Glomerular endothelial cell (primary cell): ENCODE measurements around the gene CCN5. TPM values are rescaled to one million over a fixed set of nuclear protein-coding genes. Genes with fewer than 3 reads are reported as not detected.

ENCODE experiments used
- DNase-seq: peaks from one replicate; pipeline ENCODE4 v3.0.0-alpha.2; 2011; ENCODE audit warnings: low read depth, low spot score; ENCODE audit errors: extremely low read depth
- total RNA-seq: library from RNA; depleted of rRNA; stranded (reverse); fragments of >200 nt; gene quantifications from 2 replicates; pipeline ENCODE4 v1.2.3, GENCODE V29; 2015

CCN5 gene
- total RNA-seq, 1 donor from 2014 or later = not detected

DNA sequence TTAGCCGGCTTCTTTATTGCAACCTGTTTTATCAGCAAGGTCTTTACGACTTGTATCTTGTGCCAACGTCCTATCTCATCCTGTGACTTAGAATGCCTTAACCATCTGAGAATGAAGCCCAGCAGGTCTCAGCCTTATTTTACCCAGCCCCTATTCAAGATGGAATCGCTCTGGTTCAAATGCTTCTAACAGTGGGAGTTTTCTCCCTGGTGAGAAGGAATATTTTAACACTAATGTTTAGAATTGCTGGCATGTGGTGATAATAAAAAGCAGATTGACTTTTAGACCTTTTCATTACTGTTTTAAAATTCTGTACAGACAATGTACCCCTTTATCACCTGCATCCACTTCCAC lies 20.6 kb downstream of the CCN5 start:
- no peak for DNase-seq

DNA sequence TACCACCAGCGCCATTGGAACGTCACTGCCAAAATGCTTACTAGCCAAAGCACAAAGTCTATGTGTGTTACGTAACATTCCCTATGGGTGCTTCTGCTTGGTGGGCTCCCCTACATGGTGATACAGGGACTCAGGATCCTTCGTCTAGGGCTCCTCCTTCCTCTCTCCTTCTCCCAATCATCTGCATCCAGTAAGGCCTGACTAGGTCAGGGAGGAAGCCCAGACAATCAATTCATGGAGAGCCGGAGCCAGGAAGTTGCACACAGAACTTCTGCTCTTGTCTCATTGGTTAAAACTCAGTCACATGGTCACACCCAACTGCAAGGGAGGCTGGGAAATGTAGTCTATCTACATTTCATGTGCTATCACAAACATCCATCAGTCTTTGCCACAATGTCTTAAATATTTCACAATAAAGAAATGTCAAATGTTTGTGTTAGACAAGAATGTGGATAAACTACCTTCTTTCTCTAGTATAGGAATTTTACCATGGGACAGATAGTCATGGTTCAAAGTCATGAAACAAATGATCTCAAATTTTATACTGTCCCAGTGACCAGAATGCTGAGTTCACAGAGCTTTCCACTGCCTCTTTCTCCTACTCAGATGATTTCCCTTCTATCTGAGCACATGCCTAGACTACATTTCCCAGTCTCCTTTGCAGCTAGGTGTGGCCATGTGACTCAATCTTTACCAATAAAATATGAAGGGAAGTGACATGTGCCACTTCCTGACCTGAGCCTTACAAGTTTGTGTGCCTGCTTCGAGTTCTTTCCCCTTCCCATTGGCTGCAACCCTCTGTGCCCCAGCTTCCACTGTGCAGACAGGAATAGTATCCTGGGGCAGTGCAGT lies 21.2 kb downstream of the CCN5 start:
- peak; percentile 74 for DNase-seq

DNA sequence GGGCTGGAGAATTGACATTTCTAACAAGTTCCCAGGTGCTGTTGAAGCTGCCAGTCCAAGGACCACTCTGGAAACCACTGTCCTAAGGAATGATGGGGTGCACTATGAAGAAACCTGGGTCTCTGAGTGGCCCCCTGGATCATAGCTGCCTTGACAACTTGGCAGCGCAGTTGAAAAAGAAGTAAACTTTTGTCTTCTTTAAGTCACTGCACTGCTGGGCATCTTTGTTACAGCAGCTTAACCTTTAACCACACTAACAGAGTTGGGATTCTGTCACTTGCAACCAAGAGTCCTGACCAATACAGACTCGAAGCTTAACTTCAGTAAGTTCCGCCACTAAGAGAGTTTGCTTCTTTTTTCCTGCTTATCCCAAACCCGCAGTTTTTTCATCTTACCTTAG lies 21.9 kb downstream of the CCN5 start:
- no peak for DNase-seq

DNA sequence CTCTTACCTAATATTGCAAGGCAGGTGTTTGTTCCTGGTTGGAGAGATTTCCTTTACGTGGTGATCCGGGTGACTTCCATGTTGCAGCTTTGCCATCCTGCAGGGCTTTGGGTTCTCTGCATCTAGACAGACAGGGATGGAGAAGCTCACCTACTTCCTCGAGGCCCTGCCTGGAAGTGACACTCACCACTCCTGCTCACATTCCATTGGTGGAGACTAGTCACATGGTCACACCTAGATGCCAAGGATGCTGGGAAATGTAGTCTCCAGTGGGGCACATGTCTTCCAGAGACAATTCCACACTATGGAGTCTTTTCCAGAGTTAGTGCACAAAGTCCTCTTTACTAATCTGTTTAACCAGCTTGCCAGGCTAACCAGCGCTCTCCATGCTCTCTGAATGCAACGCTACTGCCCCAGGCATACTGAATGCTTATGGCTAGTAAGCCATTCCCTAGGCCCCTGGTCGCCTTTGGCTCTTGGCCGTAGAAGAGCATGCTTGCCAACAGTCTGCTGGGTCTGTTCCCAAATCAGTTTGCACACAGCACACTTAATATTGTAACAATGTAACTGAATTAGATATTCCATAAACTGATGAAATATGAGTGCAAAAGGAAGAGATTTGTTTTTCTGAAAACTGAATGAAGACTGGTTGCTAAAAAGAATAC lies 23.8 kb downstream of the CCN5 start:
- DNase-seq = no peak

DNA sequence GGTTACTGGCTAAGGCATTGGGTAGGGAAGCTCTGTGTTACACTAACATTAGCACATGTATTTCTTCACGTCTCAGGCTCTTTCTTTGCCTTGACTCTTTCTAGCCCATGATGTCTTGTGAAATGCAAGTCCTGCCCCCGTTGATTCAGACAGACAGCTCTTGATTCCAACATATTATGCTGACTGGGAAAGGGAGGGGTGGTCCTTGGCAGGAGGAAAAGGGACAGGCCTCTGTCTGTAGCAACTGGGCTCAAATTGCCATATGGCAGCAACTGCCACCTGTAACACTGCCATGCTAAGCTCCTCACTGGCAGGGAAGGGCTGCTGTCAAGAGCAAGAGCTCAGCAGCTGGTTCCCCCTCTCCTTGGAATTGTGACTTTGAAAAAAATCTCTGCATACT lies 24.8 kb downstream of the CCN5 start:
- no peak for DNase-seq

DNA sequence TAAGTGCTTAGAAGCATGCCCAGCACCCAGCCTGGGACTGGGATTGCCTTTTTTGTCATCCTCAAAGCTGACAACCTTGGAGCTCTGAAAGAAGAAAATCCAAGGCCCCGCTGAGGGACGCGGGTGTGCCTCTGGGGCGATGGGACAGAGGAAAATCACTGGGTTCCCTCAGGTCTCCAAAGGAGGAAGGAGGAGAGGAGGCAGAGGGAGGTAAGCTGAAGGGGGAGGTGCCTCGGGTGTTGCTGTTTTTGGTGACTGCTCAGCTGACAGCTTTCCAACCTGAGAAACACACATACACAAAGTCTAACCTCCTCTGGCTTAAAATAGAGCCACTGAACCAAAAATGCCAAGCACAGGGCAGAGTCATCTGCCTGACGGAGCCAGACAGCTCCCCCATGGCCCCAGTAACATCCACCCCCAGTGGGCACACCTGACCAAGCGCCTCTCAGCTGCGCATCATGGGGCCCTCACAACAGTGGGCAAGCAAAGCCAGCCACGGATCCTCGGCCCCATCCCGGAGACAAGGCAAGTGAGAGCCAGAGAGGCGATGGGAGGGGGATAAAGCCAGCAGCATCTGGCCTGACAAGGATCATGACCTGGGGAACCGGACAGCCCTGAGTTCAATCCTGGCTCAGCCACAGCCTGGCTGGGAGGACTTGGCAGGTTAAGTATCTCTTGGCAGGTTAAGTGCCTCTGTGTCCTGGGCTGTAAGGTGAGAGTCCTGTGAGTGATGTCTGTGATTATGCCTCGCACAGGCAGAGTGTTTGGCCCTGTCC lies 27.3 kb downstream of the CCN5 start:
- DNase-seq = no peak

DNA sequence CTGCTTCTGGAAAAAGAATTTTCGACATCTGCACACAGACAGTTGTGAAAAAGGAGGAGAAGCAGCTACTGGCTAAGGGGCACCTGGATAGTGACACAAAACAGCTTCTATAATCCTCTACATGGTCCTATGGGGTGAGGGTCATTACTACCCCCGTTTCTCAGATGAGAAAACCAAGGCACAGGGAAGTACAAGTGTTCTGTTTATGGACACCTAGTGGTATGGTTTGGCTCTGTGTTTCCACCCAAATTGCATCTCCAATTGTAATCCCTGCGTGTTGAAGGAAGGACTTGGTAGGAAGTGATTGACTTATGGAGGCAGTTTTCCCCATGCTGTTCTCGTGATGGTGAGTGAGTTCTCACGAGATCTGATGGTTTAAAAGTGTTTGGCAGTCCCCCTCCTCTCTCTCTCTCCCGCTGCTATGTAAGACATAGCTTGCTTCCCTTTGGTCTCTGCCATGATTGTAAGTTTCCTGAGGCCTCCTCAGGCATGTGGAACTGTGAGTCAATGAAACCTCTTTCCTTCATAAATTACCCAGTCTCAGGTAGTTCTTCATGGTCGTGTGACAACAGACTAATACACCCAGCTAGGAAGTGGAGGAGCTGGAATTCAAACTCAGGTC lies 28.0 kb downstream of the CCN5 start:
- no peak for DNase-seq

DNA sequence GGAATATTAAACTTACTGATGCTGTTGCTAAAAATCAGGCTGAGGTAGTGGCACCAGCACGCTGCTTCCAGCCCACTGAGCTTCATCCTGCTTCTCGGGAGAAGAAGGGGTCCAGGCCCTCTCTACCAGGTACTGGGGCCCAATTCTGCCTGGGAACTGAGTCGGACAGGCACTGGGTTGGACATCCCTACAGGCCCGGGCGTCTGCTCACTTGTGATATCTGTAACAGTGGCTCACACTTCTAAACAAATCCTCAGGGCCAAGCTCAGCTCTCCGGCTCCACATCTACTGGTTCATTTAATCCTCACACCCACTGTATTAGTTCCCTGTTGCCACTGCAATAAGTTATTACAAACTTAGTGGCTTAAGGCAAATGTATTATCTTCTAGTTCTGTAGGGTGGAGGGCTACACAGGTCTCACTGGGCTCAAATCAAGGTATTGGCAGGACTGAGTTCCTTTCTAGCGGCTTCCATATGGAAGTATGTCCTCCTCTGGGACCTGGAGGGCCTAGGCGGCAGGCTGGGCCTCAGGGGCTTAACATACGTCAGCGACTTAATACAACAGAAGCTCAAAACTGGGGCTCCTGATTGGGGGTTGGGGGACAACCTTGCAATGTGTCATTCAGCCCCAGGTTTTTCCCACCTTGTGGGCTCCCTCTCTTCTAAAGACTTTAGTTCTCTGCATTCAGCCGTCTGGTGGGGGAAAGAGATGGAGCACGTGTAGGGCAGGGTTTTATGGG lies 28.9 kb downstream of the CCN5 start:
- no peak for DNase-seq

DNA sequence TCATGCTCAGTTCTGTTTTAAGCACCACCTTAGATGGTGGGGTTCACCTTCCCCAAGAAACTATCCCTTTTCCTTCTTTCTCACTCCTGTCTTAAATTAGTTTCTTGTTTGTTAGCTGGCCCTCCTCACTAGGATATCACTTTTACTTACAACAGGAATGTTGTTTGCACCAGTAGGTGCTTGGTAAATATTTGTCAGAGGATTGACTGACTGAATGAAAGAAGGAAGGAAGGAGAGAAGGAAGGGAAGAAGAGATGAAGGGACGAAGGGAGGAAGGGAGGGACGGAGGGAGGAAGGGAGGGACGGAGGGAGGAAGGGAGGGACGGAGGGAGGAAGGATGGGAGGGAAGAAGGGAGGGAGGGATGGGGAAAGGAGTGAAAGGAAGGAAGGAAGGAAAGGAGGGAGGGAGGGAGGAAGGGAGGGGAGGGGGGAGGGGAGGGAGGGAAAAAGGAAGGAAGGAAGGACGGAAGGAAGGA lies 30.0 kb downstream of the CCN5 start:
- no peak for DNase-seq

DNA sequence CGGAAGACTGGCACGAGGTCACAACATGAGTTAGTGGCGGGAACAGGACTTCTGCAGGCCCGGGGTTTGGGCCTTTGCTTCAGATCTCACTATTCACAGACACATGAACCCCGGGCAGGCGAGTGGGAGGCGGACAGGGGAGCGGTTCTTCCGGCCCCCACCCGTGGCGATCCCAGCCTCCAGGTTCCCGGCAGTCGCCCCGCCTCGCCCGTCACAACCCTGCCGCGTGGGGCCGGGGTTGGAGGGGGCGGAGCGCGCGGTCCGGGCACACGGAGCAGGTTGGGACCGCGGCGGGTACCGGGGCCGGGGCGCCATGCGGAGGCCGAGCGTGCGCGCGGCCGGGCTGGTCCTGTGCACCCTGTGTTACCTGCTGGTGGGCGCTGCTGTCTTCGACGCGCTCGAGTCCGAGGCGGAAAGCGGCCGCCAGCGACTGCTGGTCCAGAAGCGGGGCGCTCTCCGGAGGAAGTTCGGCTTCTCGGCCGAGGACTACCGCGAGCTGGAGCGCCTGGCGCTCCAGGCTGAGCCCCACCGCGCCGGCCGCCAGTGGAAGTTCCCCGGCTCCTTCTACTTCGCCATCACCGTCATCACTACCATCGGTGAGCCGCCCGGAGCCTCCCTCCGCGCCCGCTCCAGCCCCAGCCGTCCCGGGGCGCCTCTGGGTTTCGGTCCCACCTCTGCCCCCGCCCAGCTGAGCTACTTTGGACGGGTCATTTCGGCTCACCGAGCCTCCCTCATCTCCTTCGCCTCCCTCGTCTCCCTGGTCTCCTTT lies 30.6 kb downstream of the CCN5 start, which contains the start of gene KCNK15:
Gene KCNK15, plus strand, starts transcription at position 268 of the 769 bp plus-strand sequence. Its CDS starts 46 bp downstream, at position 314.
- DNase-seq = no peak

DNA sequence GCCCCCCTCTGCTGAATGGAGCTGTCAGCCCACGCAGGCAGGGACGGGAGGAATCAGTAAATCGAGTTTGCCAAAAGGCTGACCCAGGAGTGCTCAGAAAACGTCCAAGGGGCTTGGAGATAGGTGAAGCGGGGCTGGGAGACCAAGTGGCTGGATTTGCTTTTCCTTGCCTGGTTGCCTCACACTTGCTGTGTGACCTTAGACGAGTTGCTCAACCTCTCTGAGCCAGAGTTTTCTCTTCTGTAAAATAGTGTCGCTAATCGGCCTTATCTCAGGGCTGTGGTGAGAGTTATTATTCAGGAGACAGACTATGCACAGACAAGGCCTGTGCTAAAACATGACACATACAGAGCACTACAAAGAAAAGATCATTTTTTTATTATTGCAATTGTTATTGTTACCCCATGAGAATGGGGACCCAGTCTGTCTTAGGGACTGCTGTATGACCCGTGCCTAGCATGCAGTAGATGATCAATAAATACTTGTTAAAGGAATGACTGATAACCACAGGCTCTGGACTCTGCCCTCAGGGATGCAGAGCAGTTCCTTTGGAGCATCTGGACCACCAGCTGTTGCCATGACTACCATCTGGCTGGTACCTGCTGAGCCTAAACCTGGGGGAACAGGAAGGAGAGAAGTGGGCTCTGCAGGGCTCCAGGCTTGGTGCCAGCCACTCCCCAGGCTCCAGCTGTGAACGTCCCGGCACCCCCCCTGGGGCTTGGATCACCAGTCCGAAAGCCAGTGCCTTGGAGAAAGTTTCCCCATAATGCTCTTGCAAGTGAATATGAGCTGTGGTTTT lies 31.4 kb downstream of the CCN5 start:
- DNase-seq = no peak

DNA sequence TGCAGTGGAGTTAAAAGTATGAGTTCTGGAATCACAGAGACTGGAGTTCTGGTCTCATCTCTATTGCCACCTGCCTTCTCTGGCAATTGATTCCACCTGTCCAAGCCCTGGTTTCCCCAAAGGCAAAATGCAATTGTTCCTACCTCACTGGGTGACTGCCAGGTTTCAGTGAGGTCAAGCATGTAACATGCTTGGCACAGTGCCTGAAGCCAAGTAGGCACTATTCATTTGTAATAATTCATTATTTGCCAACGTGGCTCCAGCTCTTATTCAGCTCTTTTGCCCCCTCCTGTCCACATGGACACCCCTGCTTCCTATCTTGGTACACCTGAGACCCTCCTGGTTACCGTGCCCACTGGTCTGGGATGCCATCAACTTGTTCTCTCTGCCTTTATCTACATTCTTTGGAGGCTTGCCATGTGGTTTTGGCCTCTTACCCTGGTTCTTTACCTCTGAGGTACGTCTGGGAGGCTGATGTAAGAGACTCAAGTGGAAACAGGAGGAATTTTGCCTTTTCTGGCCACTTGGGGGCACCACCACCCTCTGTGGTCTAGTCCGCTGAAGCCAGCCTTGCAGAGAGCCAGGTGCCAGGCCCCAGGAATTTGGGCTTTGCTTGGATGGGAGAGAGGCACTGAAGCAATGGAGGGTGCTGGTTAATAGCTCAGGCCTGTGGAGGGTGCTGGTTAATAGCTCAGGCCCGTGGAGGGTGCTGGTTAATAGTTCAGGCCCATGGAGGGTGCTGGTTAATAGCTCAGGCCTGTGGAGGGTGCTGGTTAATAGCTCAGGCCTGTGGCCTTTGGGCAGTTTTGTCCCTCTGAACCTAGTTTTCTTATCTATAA lies 32.2 kb downstream of the CCN5 start:
- no peak for DNase-seq

DNA sequence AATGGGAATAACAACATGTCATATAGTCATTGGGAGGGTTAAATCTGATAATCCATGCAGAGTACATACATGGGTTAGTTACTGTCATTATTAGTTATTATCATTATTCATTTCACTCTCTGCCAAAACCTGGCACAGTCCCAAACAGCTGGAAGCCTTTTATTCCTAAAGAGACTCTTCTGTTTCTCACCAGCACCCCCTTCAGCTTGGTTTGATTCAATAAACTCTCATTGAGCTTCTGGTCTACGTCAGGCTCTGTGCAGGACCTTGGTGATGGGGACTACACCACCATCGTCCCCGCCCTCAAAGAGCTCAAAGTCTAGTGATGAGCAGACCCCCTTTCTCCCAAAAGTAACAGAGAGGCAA lies 32.8 kb downstream of the CCN5 start:
- DNase-seq = no peak

DNA sequence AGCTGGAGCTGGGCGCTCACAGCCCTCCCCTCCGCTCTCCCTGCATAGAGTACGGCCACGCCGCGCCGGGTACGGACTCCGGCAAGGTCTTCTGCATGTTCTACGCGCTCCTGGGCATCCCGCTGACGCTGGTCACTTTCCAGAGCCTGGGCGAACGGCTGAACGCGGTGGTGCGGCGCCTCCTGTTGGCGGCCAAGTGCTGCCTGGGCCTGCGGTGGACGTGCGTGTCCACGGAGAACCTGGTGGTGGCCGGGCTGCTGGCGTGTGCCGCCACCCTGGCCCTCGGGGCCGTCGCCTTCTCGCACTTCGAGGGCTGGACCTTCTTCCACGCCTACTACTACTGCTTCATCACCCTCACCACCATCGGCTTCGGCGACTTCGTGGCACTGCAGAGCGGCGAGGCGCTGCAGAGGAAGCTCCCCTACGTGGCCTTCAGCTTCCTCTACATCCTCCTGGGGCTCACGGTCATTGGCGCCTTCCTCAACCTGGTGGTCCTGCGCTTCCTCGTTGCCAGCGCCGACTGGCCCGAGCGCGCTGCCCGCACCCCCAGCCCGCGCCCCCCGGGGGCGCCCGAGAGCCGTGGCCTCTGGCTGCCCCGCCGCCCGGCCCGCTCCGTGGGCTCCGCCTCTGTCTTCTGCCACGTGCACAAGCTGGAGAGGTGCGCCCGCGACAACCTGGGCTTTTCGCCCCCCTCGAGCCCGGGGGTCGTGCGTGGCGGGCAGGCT lies 35.1 kb downstream of the CCN5 start:
- DNase-seq = no peak

DNA sequence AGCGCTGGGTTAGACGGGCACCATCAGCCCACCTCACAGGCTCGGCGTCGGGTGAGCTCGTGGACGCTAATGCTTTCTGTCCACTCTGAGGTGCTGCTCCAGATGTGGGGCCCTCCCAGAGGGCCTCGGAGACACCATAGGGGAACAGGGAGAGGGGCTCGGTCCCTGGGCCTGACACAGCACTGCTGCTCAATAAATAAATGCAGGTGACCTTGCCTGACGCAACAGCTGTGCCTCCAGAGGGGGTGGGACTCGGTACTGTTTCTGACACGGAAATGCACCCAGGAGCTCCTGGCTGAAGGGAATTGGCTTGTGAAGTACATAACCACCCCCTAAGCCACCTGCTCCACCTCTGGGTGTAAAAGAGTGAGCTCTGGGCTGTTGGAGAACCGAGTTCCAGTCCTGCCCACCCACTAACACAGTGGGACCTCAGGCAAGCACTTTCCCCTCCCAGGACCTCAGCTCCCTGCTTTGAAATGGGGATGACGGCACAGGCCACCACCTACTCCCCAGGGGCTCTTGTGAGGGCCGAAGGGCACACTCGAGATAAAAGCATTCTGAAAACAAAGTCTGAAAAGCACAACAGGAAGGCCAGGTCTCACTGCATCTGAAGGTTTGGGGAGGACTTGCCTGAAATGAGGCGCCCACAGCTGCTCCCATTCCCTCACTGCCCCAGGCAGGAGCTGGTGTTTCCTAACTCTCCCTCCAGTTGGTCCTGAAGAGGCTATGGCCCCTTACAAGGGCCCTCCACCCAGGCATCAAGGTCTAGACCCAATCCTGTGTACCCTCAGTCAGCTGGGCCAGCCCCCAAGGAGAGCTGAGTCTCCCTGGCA lies 37.1 kb downstream of the CCN5 start:
- DNase-seq = no peak

DNA sequence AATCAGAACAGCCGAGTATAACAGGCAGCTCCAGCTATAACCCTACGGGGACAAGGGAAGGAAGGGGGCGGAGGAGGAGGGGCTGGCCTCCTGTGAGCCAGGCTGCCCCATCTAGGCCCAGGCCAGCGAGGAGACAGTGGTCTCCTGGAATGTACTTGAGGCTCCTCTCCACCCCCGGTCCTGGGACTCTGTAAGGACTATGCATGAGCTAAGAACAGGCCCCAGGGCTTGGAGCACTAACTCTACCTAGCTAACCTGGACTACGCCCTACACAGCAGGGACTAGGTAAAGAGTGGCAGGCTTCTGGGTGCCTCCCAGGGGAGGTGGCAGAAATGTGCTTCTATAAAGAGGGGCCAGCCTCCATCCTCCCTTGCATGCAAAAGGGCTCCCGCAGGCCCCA lies 39.4 kb downstream of the CCN5 start:
- no peak for DNase-seq
